Tracheal epithelial cell (primary cell): ENCODE results near the gene TRAP1. TPM values are rescaled to one million over a fixed set of nuclear protein-coding genes. Genes with fewer than 3 reads are reported as not detected.

Source experiments
- total RNA-seq: library from RNA; depleted of rRNA; stranded (reverse); fragments of >200 nt; gene quantifications from 2 replicates; pipeline ENCODE4 v1.2.1, GENCODE V29; 2014

TRAP1 gene
- total RNA-seq: 100 and 139 TPM in 2 replicates

GRCh38 chr16:3717235-3718018 lies at the start of gene TRAP1:
Gene TRAP1 (minus strand): TSS chr16:3717524. CDS start chr16:3717508, 16 bp downstream.

GRCh38 chr16:3654249-3654991 lies 62.9 kb downstream of the TRAP1 start, which contains the start of gene DNASE1:
Gene DNASE1 (plus strand): TSS chr16:3654691. CDS start chr16:3655374, 683 bp downstream.

GRCh38 chr16:3611146-3611975 lies 106.0 kb downstream of the TRAP1 start, which contains the start of gene SLX4:
Gene SLX4 (minus strand): TSS chr16:3611606. CDS start chr16:3608964, 2,642 bp downstream.

Other genes starting within 250 kb of the TRAP1 start
- gene C16orf90, start 222.0 kb downstream of the TRAP1 start, total RNA-seq: not detected in 2 replicates
- 8.2 and 9.2 TPM in 2 replicates for gene CLUAP1, start 216.5 kb downstream of the TRAP1 start, total RNA-seq
- gene NLRC3, start 140.1 kb downstream of the TRAP1 start, total RNA-seq: not detected in 2 replicates
- gene SLX4, start 105.9 kb downstream of the TRAP1 start, total RNA-seq: 1.7 and 2.3 TPM in 2 replicates
- 7.5 and 8.7 TPM in 2 replicates for gene DNASE1, start 62.8 kb downstream of the TRAP1 start, total RNA-seq
- gene CREBBP, start 163.2 kb upstream of the TRAP1 start, total RNA-seq: 8.9 and 13.2 TPM in 2 replicates